Esophagus muscularis mucosa (tissue), 4 donors: Measurements from ENCODE around the gene TDRD3. TPM values are rescaled to one million over a fixed set of nuclear protein-coding genes. Genes with fewer than 3 reads are reported as not detected.

ENCODE experiments used
- DNase-seq: peaks from one replicate; pipeline ENCODE4 v3.0.0-alpha.2; 2017; ENCODE audit errors: extremely low spot score
- H3K27ac ChIP-seq, 4 donors: fragments of 200-600 bp; sonication (generic); replicated peaks in 1 of 4; 1 replicate in 3 of 4; 2 replicates in 1 of 4; pipeline ENCODE4 v1.5.1; 2016 to 2019; ENCODE audit warnings: mild to moderate bottlenecking in 1 of 4
- H3K27me3 ChIP-seq, 4 donors: fragments of 200-600 bp; sonication (generic); one replicate each; pipeline versions ENCODE4 v1.5.1 to v1.6.0; 2016 to 2019
- H3K36me3 ChIP-seq, 4 donors: fragments of 200-600 bp; sonication (generic); one replicate each; pipeline ENCODE4 v1.5.1; 2016 to 2019
- H3K4me1 ChIP-seq, 4 donors: fragments of 200-600 bp; sonication (generic); one replicate each; pipeline ENCODE4 v1.5.1; 2016 to 2019
- H3K4me3 ChIP-seq, 4 donors: fragments of 200-600 bp; sonication (generic); 1 replicate in 2 of 4; 2 replicates in 2 of 4; pipeline ENCODE4 v1.5.1; 2016 to 2019; ENCODE audit warnings: mild to moderate bottlenecking in 4 of 4, moderate library complexity in 1 of 4
- H3K9me3 ChIP-seq, 4 donors: fragments of 200-600 bp; sonication (generic); 1 replicate in 3 of 4; 2 replicates in 1 of 4; pipeline ENCODE4 v1.5.1; 2016 to 2019
- CTCF ChIP-seq, 3 experiments: fragments of 200-600 bp in 2 of 3; fragments of 450-650 bp in 1 of 3; sonication (generic) in 2 of 3; IDR thresholded peaks; one replicate each; pipeline ENCODE4 v1.5.1; 2017 to 2019; ENCODE audit warnings: antibody characterized with exemption in 3 of 3, mild to moderate bottlenecking in 2 of 3, moderate library complexity in 1 of 3
- EP300 ChIP-seq: sonication (generic); formaldehyde crosslinking; IDR thresholded peaks from one replicate; pipeline ENCODE4 v1.6.1; 2017; ENCODE audit warnings: antibody characterized with exemption
- POLR2A ChIP-seq: fragments of 450-650 bp; IDR thresholded peaks from one replicate; pipeline ENCODE4 v1.6.1; 2017; ENCODE audit warnings: antibody characterized with exemption, moderate library complexity, mild to moderate bottlenecking, low read depth
- POLR2AphosphoS5 ChIP-seq, 2 donors: sonication (generic); formaldehyde crosslinking; IDR thresholded peaks; one replicate each; pipeline ENCODE4 v1.6.1; 2017; ENCODE audit warnings: antibody characterized with exemption in 2 of 2
- WGBS: methylation state at CpG from one replicate; pipeline ENCODE4 v1.1.5; 2018; 5-methylcytosine and 5-hydroxymethylcytosine counted together
- intact Hi-C: fragments of 100-400 bp; cut with DNase I; formaldehyde crosslinking; loops from one replicate; pipeline ENCODE4 v1.15.1; 2023
- total RNA-seq, 4 donors: library from RNA; depleted of rRNA; stranded (reverse); fragments of >200 nt; gene quantifications; one replicate each; pipeline versions ENCODE4 v1.1.0 to v1.2.1, GENCODE V29; 2016

The TDRD3 gene
- total RNA-seq, 4 donors from 2014 or later = 16.1 to 35.3 (median 23.0) TPM

- no peak overlapping the region for H3K27ac ChIP-seq
- no peak for DNase-seq
- no peaks in the 10 kb centered on the region for H3K27me3 ChIP-seq
- intact Hi-C loops = no loop called here
- WGBS = 88% methylated on average over 3 of the region's 3 CpGs
- H3K9me3 ChIP-seq = no peaks in the 10 kb centered on the region
- no peaks in the 10 kb centered on the region for H3K4me1 ChIP-seq
- no peaks in the 10 kb centered on the region for H3K36me3 ChIP-seq
- H3K4me3 ChIP-seq = no peak overlapping the region
- TF ChIP-seq CTCF (IDR thresholded peaks at IDR 0.05) = no peak
- no peak for TF ChIP-seq POLR2A
- TF ChIP-seq POLR2AphosphoS5 (IDR thresholded peaks at IDR 0.05) = no peak
- TF ChIP-seq EP300 = no peak
Measured at GRCh38 chr13:60379837-60380565, 17.0 kb upstream of the TDRD3 start.

- intact Hi-C loops = no loop called here
- no peaks in the 10 kb centered on the region for H3K9me3 ChIP-seq
- DNase-seq = no peak
- H3K27ac ChIP-seq = no peak overlapping the region
- H3K4me1 ChIP-seq = no peaks in the 10 kb centered on the region
- no peak overlapping the region for H3K4me3 ChIP-seq
- H3K36me3 ChIP-seq = no peaks in the 10 kb centered on the region
- TF ChIP-seq EP300 = no peak
- no peak for TF ChIP-seq CTCF (IDR thresholded peaks at IDR 0.05)
- TF ChIP-seq POLR2AphosphoS5 (IDR thresholded peaks at IDR 0.05) = no peak
- no peak for TF ChIP-seq POLR2A
- 72% methylated on average over 4 of the region's 4 CpGs for WGBS
- H3K27me3 ChIP-seq = no peaks in the 10 kb centered on the region
Measured at GRCh38 chr13:60384911-60385310, 12.1 kb upstream of the TDRD3 start.

GRCh38 chr13:60386250-60386649 is 10.8 kb upstream of the TDRD3 start:
- Histone ChIP-seq H3K27me3 (no peaks in the 10 kb centered on the region), H3K36me3 (no peaks in the 10 kb centered on the region), H3K9me3 (no peaks in the 10 kb centered on the region), H3K27ac (no peak overlapping the region), H3K4me1 (no peaks in the 10 kb centered on the region), H3K4me3 (no peak overlapping the region)
- 72% methylated on average over 2 of the region's 2 CpGs for WGBS
- no peak for DNase-seq
- intact Hi-C loops = no loop called here
- no peak for TF ChIP-seq EP300
- no peak for TF ChIP-seq POLR2A
- no peak for TF ChIP-seq CTCF (IDR thresholded peaks at IDR 0.05)
- TF ChIP-seq POLR2AphosphoS5 (IDR thresholded peaks at IDR 0.05) = no peak

- Histone ChIP-seq H3K27ac (no peak overlapping the region), H3K4me3 (no peak overlapping the region), H3K36me3 (no peaks in the 10 kb centered on the region), H3K27me3 (no peaks in the 10 kb centered on the region), H3K4me1 (peaks cover 0 to 4% (median 0%) of the 10 kb centered on the region in 4 donors), H3K9me3 (no peaks in the 10 kb centered on the region)
- no peak for DNase-seq
- 79% methylated on average over 3 of the region's 3 CpGs for WGBS
- intact Hi-C loops = no loop called here
- TF ChIP-seq POLR2A (no peak), POLR2AphosphoS5 (IDR thresholded peaks at IDR 0.05) (no peak), EP300 (no peak), CTCF (IDR thresholded peaks at IDR 0.05) (no peak)
Measured at GRCh38 chr13:60392131-60392530, 4.9 kb upstream of the TDRD3 start.
